ENCODE results near the gene NFE2L3.
"Not testable (repeated sequence)": the region's sequence is repeated elsewhere in the genome, so short reads cannot be mapped to it uniquely, and the experiment has no call there.

Gene NFE2L3

GRCh38 chr7:26147030-26147429 is 5.0 kb upstream of the NFE2L3 start:
- no peak for DNase-seq

- DNase-seq = not testable (repeated sequence)
Observed at GRCh38 chr7:26147646-26148306, 4.2 kb upstream of the NFE2L3 start.

GRCh38 chr7:26148307-26148700 is 3.7 kb upstream of the NFE2L3 start:
- not testable (repeated sequence) for DNase-seq

- no peak for DNase-seq
Observed at GRCh38 chr7:26149391-26149977, 2.5 kb upstream of the NFE2L3 start.

- no peak for DNase-seq
Observed at GRCh38 chr7:26151096-26151495, 902 bp upstream of the NFE2L3 start.

- DNase-seq = no peak
Observed at GRCh38 chr7:26151650-26151952, 397 bp upstream of the NFE2L3 start.

GRCh38 chr7:26152782-26153240 is 813 bp downstream of the NFE2L3 start:
- DNase-seq = not testable (repeated sequence)

GRCh38 chr7:26153241-26153822 is 1.3 kb downstream of the NFE2L3 start:
- no peak for DNase-seq

- DNase-seq = peak; percentile 17
Observed at GRCh38 chr7:26153823-26154783, 2.1 kb downstream of the NFE2L3 start.

- DNase-seq = peak; percentile 27
Observed at GRCh38 chr7:26155531-26156375, 3.8 kb downstream of the NFE2L3 start.

- DNase-seq = peak; percentile 91
Observed at GRCh38 chr7:26156451-26157420, 4.7 kb downstream of the NFE2L3 start.

- no peak for DNase-seq
Observed at GRCh38 chr7:26157520-26158105, 5.6 kb downstream of the NFE2L3 start.

GRCh38 chr7:26159243-26159642 is 7.2 kb downstream of the NFE2L3 start:
- DNase-seq = peak; percentile 48

GRCh38 chr7:26160896-26161295 is 8.9 kb downstream of the NFE2L3 start:
- no peak for DNase-seq

GRCh38 chr7:26162431-26162830 is 10.4 kb downstream of the NFE2L3 start:
- DNase-seq = no peak

- not testable (repeated sequence) for DNase-seq
Observed at GRCh38 chr7:26163804-26164203, 11.8 kb downstream of the NFE2L3 start.

- DNase-seq = no peak
Observed at GRCh38 chr7:26165950-26166683, 14.1 kb downstream of the NFE2L3 start.

- DNase-seq = no peak
Observed at GRCh38 chr7:26166684-26167266, 14.8 kb downstream of the NFE2L3 start.

- DNase-seq = no peak
Observed at GRCh38 chr7:26167303-26167934, 15.4 kb downstream of the NFE2L3 start.
